Measurements from ENCODE around the gene C21orf58. TPM values are rescaled to one million over a fixed set of nuclear protein-coding genes. Genes with fewer than 3 reads are reported as not detected.

C21orf58 gene
- total and polyA plus RNA-seq, 4 experiments from 2014 or later = 0.35 to 9.4 (median 4.7) TPM

- peaks cover 0 to 2% (median 0%) of the 10 kb centered on the region in 8 donors for H3K9me3 Mint-ChIP-seq
- H3K4me1 Mint-ChIP-seq = peaks cover 4 to 20% (median 14%) of the 10 kb centered on the region in 4 donors
- Histone ChIP-seq H3K27me3 (ENCODE audit: insufficient read depth, low read length) (no peaks in the 10 kb centered on the region), H3K4me3 (ENCODE audit: low read length in 2 of 2) (no peak overlapping the region), H3K9me3 (ENCODE audit: control insufficient read depth in 1 of 2, low read length in 2 of 2) (no peaks in the 10 kb centered on the region), H3K36me3 (ENCODE audit: insufficient read depth, low read length) (peaks cover 48% of the 10 kb centered on the region), H3K4me1 (ENCODE audit: insufficient read depth, low read length) (no peaks in the 10 kb centered on the region), H3K27ac (ENCODE audit: low read depth, low read length) (no peak overlapping the region)
- no peak overlapping the region for H3K4me3 Mint-ChIP-seq
- no peaks in the 10 kb centered on the region for H3K27me3 Mint-ChIP-seq
- intact Hi-C loops (cut with micrococcal nuclease) = no loop called here
- H3K27ac Mint-ChIP-seq = peak overlapping the region in 1 of 7 donors; percentile 60
- CTCF ChIA-PET (ENCODE audit: partially characterized antibody) = no interaction called here
- DNase-seq = no peak
- peaks cover 51 to 64% of the 10 kb centered on the region in 2 donors for H3K36me3 Mint-ChIP-seq
- POLR2A ChIA-PET (ENCODE audit: partially characterized antibody) = no interaction called here
These were observed 23.5 kb upstream of the C21orf58 start for GRCh38 chr21:46347203-46347550.

GRCh38 chr21:46346296-46347202 is 22.9 kb upstream of the C21orf58 start:
- CTCF ChIA-PET (ENCODE audit: partially characterized antibody) = no interaction called here
- Mint-ChIP-seq H3K27ac (peak overlapping the region in 1 of 7 donors; percentile 60), H3K36me3 (peaks cover 50 to 60% of the 10 kb centered on the region in 2 donors), H3K4me1 (peaks cover 4 to 20% (median 14%) of the 10 kb centered on the region in 4 donors), H3K9me3 (peaks cover 0 to 2% (median 0%) of the 10 kb centered on the region in 8 donors), H3K27me3 (no peaks in the 10 kb centered on the region), H3K4me3 (no peak overlapping the region)
- no peak for DNase-seq
- Histone ChIP-seq H3K36me3 (ENCODE audit: insufficient read depth, low read length) (peaks cover 44% of the 10 kb centered on the region), H3K4me1 (ENCODE audit: insufficient read depth, low read length) (no peaks in the 10 kb centered on the region), H3K27ac (ENCODE audit: low read depth, low read length) (no peak overlapping the region), H3K27me3 (ENCODE audit: insufficient read depth, low read length) (no peaks in the 10 kb centered on the region), H3K9me3 (ENCODE audit: control insufficient read depth in 1 of 2, low read length in 2 of 2) (no peaks in the 10 kb centered on the region), H3K4me3 (ENCODE audit: low read length in 2 of 2) (no peak overlapping the region)
- intact Hi-C loops (cut with micrococcal nuclease) = no loop called here
- POLR2A ChIA-PET (ENCODE audit: partially characterized antibody) = no interaction called here

- peaks cover 44 to 55% of the 10 kb centered on the region in 2 donors for H3K36me3 Mint-ChIP-seq
- H3K9me3 Mint-ChIP-seq = peaks cover 0 to 2% (median 0%) of the 10 kb centered on the region in 8 donors
- H3K9me3 ChIP-seq (ENCODE audit: control insufficient read depth in 1 of 2, low read length in 2 of 2) = no peaks in the 10 kb centered on the region
- H3K4me1 ChIP-seq (ENCODE audit: insufficient read depth, low read length) = no peaks in the 10 kb centered on the region
- H3K36me3 ChIP-seq (ENCODE audit: insufficient read depth, low read length) = peaks cover 37% of the 10 kb centered on the region
- no peak overlapping the region for H3K27ac Mint-ChIP-seq
- ChIA-PET POLR2A (ENCODE audit: partially characterized antibody) (no interaction called here), CTCF (ENCODE audit: partially characterized antibody) (no interaction called here)
- no peak for DNase-seq
- no peak overlapping the region for H3K4me3 Mint-ChIP-seq
- H3K4me3 ChIP-seq (ENCODE audit: low read length in 2 of 2) = no peak overlapping the region
- H3K27me3 ChIP-seq (ENCODE audit: insufficient read depth, low read length) = no peaks in the 10 kb centered on the region
- intact Hi-C loops (cut with micrococcal nuclease) = no loop called here
- H3K4me1 Mint-ChIP-seq = peaks cover 7 to 22% (median 14%) of the 10 kb centered on the region in 4 donors
- no peak overlapping the region for H3K27ac ChIP-seq (ENCODE audit: low read depth, low read length)
- H3K27me3 Mint-ChIP-seq = no peaks in the 10 kb centered on the region
These were observed 22.2 kb upstream of the C21orf58 start for GRCh38 chr21:46345861-46346260.

GRCh38 chr21:46344219-46344915 is 20.7 kb upstream of the C21orf58 start:
- peaks cover 46 to 54% of the 10 kb centered on the region in 2 donors for H3K36me3 Mint-ChIP-seq
- no peak overlapping the region for H3K27ac ChIP-seq (ENCODE audit: low read depth, low read length)
- POLR2A ChIA-PET (ENCODE audit: partially characterized antibody) = no interaction called here
- no peaks in the 10 kb centered on the region for H3K27me3 ChIP-seq (ENCODE audit: insufficient read depth, low read length)
- CTCF ChIA-PET (ENCODE audit: partially characterized antibody) = interaction anchor here (0.7 kb wide), 1 partner anchor 201 kb away, joined by 3 read pairs; no protein-coding TSS in a partner anchor
- H3K27ac Mint-ChIP-seq = no peak overlapping the region
- peaks cover 25% of the 10 kb centered on the region for H3K36me3 ChIP-seq (ENCODE audit: insufficient read depth, low read length)
- no peaks in the 10 kb centered on the region for H3K27me3 Mint-ChIP-seq
- H3K4me1 ChIP-seq (ENCODE audit: insufficient read depth, low read length) = no peaks in the 10 kb centered on the region
- intact Hi-C loops (cut with micrococcal nuclease) = no loop called here
- no peaks in the 10 kb centered on the region for H3K9me3 ChIP-seq (ENCODE audit: control insufficient read depth in 1 of 2, low read length in 2 of 2)
- no peak for DNase-seq
- H3K4me1 Mint-ChIP-seq = peaks cover 10 to 25% (median 17%) of the 10 kb centered on the region in 4 donors
- no peak overlapping the region for H3K4me3 ChIP-seq (ENCODE audit: low read length in 2 of 2)
- H3K9me3 Mint-ChIP-seq = peaks cover 0 to 2% (median 0%) of the 10 kb centered on the region in 8 donors
- H3K4me3 Mint-ChIP-seq = no peak overlapping the region

- no peaks in the 10 kb centered on the region for H3K4me1 ChIP-seq (ENCODE audit: insufficient read depth, low read length)
- Mint-ChIP-seq H3K27me3 (no peaks in the 10 kb centered on the region), H3K9me3 (peaks cover 0 to 2% (median 0%) of the 10 kb centered on the region in 8 donors), H3K4me1 (peaks cover 13 to 23% (median 16%) of the 10 kb centered on the region in 4 donors), H3K36me3 (peaks cover 35 to 57% of the 10 kb centered on the region in 2 donors), H3K4me3 (no peak overlapping the region), H3K27ac (peak overlapping the region in 1 of 7 donors; percentile 75)
- H3K27ac ChIP-seq (ENCODE audit: low read depth, low read length) = no peak overlapping the region
- no peaks in the 10 kb centered on the region for H3K9me3 ChIP-seq (ENCODE audit: control insufficient read depth in 1 of 2, low read length in 2 of 2)
- H3K27me3 ChIP-seq (ENCODE audit: insufficient read depth, low read length) = no peaks in the 10 kb centered on the region
- DNase-seq = no peak
- H3K36me3 ChIP-seq (ENCODE audit: insufficient read depth, low read length) = peaks cover 6% of the 10 kb centered on the region
- intact Hi-C loops (cut with micrococcal nuclease) = no loop called here
- POLR2A ChIA-PET (ENCODE audit: partially characterized antibody) = no interaction called here
- H3K4me3 ChIP-seq (ENCODE audit: low read length in 2 of 2) = no peak overlapping the region
- CTCF ChIA-PET (ENCODE audit: partially characterized antibody) = no interaction called here
These were observed 17.3 kb upstream of the C21orf58 start for GRCh38 chr21:46340998-46341397.

DNA sequence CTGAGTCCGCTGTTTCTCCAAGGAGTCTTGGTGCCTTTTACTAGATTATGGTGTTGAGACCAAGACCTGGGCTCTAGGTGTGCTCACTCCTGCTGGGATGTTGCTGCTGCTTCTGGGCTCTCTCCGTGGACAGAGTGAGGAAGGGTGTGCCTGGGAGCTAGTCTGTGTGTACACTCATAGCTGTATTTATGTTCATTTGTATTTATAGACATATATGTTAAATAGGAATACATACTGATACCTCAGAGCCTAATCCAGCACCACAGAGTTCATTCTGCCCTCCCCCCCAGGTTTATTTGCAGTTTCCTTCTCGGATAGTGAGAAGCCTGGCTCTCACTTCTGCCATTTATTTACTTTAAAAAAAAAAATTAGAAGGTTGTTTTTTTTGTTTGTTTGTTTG is 12.9 kb upstream of the C21orf58 start:
- ChIA-PET CTCF (ENCODE audit: partially characterized antibody) (no interaction called here), POLR2A (ENCODE audit: partially characterized antibody) (no interaction called here)
- no peak overlapping the region for H3K27ac Mint-ChIP-seq
- no peaks in the 10 kb centered on the region for H3K9me3 ChIP-seq (ENCODE audit: control insufficient read depth in 1 of 2, low read length in 2 of 2)
- no peaks in the 10 kb centered on the region for H3K9me3 Mint-ChIP-seq
- no peak for DNase-seq
- peaks cover 3 to 12% (median 7%) of the 10 kb centered on the region in 4 donors for H3K4me1 Mint-ChIP-seq
- no peak overlapping the region for H3K4me3 ChIP-seq (ENCODE audit: low read length in 2 of 2)
- H3K27me3 Mint-ChIP-seq = no peaks in the 10 kb centered on the region
- no peak overlapping the region for H3K4me3 Mint-ChIP-seq
- no peaks in the 10 kb centered on the region for H3K4me1 ChIP-seq (ENCODE audit: insufficient read depth, low read length)
- H3K36me3 ChIP-seq (ENCODE audit: insufficient read depth, low read length) = peaks cover 11% of the 10 kb centered on the region
- H3K36me3 Mint-ChIP-seq = peaks cover 36 to 53% of the 10 kb centered on the region in 2 donors
- intact Hi-C loops (cut with micrococcal nuclease) = no loop called here
- H3K27ac ChIP-seq (ENCODE audit: low read depth, low read length) = no peak overlapping the region
- H3K27me3 ChIP-seq (ENCODE audit: insufficient read depth, low read length) = no peaks in the 10 kb centered on the region
